A204.1 (cell line): ENCODE measurements around the gene KLHL13.

Experiments
- FAIRE-seq: peaks from 2 replicates; lab custom pipeline; 2012; peaks lifted over from hg19 to GRCh38; lab: Jason Lieb, UNC

The KLHL13 gene

DNA sequence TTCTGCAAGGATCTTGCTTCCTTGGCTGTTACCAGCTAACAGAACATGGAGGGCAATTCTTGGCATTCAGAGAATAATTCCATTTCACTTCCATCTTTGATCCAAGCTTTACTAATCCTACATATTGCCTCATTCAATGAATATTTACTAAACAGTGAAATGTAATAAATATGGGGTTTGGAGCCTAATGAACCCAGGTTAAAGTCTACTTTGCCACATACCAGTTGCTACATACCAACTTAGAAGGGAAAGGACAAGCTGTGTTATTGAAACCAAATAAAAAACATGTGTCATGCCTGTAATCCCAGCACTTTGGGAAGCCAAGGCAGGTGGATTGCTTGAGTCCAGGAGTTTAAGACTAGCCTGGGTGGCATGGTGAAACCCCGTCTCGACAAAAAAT lies 265.6 kb downstream of the KLHL13 start:
- FAIRE-seq = no peak
